Sigmoid colon (tissue), 4 donors: ENCODE measurements around the gene KRT39.

Source experiments
- CTCF ChIP-seq, 4 experiments: fragments of 450-650 bp in 3 of 4; fragments of 200-600 bp in 1 of 4; IDR thresholded peaks; one replicate each; pipeline ENCODE4 v1.5.1; 2016 to 2019; ENCODE audit warnings: antibody characterized with exemption in 4 of 4, mild to moderate bottlenecking in 3 of 4, moderate library complexity in 2 of 4
- EP300 ChIP-seq, 4 donors: sonication (generic); formaldehyde crosslinking; IDR thresholded peaks; one replicate each; pipeline ENCODE4 v1.6.1; 2017; ENCODE audit warnings: antibody characterized with exemption in 4 of 4
- POLR2A ChIP-seq, 2 donors: fragments of 450-650 bp; IDR thresholded peaks; one replicate each; pipeline ENCODE4 v1.6.1; 2016; ENCODE audit warnings: antibody characterized with exemption in 2 of 2, mild to moderate bottlenecking in 2 of 2, moderate library complexity in 2 of 2
- POLR2AphosphoS5 ChIP-seq, 4 donors: sonication (generic); formaldehyde crosslinking; IDR thresholded peaks; one replicate each; pipeline ENCODE4 v1.6.1; 2017; ENCODE audit warnings: antibody characterized with exemption in 4 of 4

DNA sequence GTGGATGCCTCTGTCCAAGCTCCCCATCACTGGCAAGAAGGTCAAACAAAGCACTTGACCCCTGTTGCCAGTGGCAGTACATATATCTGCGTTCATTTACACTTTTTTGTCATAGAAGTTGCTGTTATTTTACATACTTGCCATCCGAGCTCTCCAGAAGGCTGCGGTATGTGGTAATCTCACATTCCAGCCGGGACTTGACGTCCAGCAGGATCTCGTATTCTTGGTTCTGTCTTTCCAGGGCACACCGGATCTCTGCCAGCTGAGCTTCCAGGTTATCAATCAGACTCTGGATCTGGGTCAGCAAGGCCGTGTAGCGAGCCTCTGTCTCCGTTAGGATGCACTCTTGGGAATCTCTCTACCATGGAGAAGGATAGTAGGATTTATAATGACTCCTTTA is 6.6 kb downstream of the KRT39 start:
- TF ChIP-seq CTCF (IDR thresholded peaks at IDR 0.05), result no peak
- no peak for TF ChIP-seq EP300 (IDR thresholded peaks at IDR 0.05)
- no peak for TF ChIP-seq POLR2A (IDR thresholded peaks at IDR 0.05)
- no peak for TF ChIP-seq POLR2AphosphoS5 (IDR thresholded peaks at IDR 0.05)
